ENCODE data around the gene FAM53B.

DNA sequence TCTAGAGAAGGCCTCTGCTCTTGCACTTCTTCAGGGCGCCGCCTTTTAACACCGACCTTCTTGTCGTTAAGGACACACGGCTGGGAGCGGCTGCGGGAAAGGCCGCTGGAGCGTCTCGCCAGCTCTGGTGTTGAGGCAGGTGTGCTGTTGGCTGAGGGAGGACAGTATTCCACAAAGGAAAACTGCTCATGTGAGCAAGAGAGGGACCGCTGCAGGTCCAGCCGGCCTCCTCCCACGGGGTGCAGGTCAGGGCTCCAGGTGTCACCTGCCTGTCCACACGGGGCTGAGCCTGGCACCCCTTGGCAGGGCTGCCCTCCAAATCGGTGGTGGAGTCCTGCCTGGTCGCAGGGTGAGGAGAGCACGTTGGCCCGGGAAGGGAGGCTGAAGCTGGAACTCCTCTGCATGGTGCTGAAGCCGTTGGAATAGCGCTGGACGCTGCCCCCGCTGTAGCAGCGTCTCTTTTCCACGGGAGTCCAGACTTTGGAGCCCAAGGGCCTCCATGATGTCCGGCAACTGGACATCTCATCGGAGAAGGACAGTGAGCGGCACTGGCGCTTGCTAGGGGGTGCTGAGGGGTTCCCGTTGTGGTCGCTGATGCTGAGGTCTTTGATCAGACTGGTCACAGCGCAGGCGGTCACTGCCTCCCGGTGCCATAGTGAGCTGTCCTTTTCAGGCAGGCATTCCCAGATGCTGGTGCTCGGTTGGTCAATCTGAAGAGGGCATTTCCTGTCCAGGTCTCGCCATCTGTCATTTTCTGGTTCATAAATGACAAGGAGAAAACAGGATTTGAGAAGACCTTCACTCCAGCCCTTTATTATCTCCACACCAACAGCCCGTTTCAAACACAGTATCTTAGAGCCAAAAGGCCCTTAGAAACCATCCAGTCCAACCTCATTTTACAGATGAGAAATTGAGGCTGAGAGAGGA is 62.3 kb downstream of the FAM53B start:
- TF ChIP-seq POLR2A (IDR thresholded peaks at IDR 0.05; ENCODE audit: low read depth, low read length) (no peak), TAF1 (IDR thresholded peaks at IDR 0.05; ENCODE audit: borderline replicate concordance, low read depth, low read length) (no peak), POLR2AphosphoS5 (IDR thresholded peaks at IDR 0.05; ENCODE audit: low read depth, low read length) (no peak)

All from GM12892 (cell line).